HTERT RPE-1 (cell line): ENCODE data around the gene MYMK.

ENCODE experiments used
- in situ Hi-C: fragments of 300-500 bp; cut with MboI; formaldehyde crosslinking; loops from 4 replicates; pipeline ENCODE4 v1.14.3; 2020; ENCODE audit warnings: low sequenced_read_pairs

Gene MYMK

DNA sequence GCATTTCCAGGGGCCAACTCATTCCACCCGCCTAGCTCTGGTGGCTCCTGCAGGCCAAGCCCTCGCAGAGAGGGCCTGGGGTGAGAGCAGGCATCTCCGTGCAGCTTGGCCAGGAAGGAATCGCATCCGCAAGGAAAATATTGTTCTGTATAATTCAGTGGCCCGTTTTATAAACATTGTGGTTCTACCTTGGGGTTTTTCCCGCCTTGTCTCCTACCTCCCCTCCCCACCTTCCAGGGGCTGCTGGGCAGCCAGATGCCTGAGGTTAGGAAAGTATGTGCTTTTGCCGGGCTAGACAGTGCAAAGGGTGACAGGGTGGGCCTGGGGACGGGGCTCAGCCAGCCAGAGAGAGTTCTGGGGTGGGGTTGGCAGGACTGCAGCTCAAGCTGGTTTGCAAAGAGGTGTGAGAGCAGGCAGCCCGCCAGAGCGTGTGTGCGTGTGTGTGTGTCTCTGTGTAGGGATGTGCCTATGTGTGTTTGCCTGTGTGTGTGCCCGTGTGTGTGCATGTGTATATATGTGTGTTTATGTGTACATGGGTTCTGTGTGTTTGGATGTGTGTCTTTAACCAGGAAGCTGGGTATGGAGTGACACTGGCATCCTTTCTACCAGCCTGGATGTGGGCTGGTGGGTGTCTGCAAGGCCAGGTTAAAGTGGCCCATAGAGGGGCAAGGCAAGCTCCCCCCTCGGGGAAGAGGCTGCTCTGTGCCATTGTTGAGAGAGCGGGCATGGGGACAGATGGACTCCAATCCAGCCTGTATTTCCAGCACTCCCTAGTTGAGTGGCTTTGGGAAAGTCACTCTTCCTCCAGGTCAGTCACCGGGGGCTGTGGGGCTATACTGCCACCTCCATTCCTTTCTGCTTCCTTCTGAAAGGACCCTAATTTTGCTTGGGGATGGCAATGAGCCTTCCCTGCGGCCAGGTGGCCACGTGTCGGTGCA, 35.2 kb downstream of the MYMK start:
- in situ Hi-C loops, result no loop called here

DNA sequence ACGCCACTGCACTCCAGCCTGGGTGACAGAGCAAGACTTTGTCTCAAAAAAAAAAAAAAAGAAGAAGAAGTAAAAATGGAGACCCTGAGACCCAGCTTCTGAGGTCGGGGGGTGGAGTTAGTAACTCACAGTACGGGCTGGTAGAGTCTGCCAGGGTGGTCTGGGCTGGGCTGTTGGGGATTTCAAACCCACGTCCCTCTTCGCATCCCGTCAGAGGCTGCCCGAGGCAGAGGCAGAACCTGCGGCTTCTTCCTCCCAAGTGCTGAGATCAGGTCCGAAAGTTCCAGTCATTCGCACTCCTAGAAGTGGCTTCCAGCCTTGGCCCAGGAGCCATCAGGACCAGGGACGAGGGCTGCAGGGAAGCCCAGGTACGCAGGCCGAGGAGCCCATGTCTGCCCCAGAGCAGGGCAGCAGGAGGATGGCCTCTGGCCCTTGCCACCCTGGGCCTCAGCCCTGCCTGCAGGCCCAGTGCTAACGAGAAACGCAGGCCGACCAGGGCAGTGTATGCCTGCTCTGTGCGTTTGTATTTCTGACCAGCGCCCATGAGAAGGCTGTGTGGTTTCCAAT, 36.0 kb downstream of the MYMK start:
- in situ Hi-C loops, result no loop called here

DNA sequence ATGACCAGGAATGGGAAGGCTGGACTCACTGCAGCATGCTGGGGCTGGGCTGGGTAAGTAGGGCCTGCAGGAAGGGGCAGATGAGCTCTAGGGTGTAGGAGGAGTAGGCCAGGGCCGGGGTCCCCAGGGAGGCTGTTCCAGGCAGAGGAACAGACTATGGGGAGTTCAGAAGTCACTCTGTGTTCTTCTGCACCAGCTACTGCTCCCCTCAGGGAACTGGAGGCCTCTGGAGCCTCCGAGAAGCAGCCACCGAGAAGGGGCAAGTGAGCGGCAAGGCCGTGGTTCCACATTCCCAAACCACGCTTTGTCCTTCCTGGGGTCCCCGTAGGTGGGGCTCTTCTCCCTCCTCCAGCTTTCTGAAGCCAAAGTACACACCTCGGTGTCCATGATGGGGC, 37.4 kb downstream of the MYMK start:
- in situ Hi-C loops, result no loop called here

DNA sequence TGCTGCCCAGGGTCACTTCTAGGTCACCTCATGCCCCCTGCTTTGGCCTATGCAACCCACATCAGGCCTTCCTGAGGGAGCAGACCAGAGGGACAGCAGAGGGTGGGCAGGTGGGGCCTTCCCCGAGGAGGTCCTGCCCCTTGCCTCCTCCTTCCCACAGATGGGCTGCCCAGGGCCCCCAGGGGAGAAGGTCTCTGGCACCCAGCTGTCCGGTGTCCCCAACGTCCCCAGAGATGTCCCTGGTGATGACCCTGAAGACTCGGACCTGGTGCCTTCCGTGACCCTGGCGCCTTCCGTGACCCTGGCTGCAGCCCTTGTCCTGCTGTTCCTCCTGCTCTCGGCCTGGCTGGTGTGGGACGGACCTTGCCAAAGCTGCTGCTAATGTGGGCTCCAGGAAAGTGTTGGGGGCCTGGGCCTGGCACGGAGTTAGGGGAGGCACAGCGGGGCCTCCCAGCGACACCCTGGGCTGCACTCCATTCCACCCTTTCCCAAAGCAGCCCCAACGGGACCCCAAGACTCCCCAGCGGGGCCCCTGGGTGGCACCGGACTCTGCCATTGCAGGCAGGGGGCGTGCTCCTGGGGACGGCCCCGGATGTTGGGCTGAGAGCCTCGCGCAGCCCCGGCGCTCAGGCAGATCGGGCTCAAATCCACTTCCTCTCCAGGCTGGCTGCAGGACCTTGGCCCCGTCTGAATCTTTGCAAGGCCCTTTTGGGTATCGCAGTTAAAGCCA, 39.1 kb downstream of the MYMK start:
- in situ Hi-C loops, result no loop called here

DNA sequence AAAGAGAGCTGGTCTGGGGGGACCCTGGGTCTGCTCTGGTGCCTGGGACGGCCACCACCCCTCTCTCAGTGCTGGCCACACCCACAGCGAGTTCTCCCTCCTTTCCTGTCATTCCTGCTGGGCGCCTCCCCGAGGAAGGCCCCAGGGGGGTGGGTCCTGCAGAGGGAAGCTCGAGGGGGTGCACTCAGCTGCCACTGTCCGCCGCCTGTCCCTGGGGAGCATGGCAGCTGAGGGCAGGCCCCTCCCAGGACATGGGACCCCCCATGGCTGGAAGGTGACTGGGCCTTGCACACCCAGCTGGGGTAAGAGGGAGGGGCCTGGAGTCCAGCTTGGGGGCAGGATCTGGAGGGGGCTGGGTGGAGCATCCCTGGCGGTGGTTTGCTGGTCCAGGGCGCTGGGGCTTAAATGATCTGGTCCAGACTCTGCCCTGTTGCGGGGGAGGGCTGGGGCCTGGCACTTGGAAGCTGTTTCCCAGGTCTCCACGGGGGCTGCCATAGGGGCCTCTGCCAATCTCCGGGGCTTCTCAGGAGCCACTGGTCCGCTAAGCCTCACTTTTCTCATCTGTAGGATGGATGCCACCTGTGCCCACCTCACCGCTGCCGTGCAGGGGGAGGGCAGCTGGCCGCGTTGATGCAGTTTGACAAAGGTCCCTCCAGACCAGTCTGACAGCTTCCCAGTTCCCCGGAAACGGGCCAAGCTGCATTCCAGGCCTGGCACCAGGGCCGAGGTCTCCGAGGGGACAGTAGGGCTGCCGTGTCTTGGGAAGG, 39.9 kb downstream of the MYMK start:
- in situ Hi-C loops, result no loop called here

DNA sequence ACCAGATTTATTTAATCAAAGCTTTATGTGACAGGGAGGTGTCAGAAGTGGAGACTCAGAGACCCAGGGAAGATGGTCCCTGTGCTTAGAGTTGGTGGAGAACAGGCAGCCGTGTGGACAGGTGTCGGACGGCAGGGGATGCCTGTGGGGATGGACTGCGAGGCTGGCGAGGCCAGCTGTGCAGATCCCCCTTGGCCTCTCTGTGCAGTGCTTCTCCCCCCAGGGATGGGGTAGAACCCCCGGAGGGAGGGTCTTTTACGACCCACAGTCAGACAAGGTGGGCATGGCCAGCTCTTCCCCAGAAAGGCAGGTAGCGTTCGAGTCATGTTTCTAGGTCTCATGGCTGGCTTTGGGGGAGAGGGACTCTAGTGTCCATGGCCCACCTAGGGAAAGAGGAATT, 41.1 kb downstream of the MYMK start:
- in situ Hi-C loops, result no loop called here

DNA sequence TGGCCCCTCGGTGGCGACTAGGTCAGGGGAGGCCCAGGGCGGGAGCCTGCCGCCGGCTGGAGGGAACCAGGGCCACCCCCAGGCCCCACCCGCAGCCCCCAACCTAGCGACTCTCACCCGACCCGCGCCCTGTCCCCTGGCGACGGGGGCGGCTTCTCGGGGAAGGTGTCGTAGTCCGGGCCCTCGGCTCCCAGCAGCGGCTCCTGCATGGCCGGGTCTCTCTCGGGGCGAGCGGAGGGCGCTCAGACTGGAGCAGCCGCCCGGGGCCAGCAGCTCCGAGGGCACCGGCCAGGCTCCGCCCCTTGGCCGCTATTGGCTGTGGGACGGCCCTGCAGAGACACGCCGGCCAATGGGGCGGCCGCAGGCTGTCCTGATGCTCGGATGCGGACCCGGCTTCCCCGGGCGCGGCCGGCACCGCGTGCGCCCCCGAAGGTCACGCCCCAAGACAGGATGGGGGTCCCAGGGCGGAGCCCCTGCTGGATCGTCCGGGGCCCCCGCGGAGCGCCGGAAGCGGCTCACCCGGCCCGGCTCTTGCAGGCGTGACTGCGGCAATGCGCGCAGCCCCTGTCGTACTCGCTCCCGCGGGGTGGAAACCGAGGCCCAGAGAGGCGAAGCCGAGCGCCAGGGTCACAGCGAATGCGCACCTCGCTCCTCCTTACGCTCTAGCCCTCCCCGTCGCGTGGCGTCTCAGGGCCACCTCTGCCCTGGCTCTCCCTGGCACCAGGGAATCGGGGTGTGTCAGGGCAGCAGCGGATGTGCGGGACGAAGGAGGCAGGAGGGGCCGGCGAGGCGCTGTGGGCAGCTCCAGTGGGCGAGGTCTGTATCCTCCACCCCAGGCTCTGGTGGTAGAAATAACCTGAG, 45.7 kb downstream of the MYMK start, which contains the start of gene SLC2A6:
SLC2A6 (minus strand) TSS at position 249 of the 861 bp plus-strand sequence; CDS start at position 209, 40 bp downstream.
- in situ Hi-C loops, result no loop called here

DNA sequence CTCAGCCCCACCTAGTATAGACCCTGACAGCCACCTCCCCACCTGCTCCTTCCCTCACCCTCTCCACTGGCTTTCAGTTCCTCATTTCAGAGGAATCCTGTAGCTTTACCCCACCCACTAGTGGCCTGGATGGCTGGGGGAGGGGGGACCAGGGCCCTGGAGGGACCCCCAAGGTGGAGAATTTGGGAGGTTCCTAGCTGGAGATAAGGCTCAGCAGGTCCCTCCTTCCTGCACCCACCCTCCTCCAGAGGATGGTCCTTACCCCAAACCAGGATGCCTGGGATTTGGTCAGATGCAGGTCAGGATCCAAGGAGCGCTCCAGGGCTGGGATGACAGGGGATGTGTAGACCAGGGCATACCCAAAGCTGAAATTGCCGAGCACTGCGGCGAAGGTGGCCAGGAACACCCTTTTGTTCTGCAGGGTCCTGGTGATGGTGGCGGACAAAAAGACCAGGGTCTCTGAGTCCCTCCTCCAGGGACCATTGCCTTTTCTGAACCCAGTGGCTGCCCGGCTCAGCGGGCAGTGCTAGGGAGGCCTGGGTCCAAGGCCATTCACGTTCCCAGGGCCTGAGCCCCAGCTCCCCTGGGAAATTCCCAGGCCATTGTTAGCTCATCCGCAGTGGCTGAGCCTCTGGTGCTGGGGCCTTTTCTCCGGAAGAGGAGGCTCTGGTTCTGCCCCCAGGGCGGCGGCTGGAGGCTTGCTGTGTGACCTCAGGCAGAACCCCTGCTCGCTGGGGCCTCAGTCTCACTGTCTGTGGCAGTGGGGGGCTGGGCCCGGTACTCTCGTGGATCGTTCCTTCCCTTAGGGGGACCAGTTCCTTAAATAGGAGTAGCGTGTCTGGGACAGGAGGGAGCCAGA, 46.5 kb downstream of the MYMK start:
- in situ Hi-C loops, result no loop called here

DNA sequence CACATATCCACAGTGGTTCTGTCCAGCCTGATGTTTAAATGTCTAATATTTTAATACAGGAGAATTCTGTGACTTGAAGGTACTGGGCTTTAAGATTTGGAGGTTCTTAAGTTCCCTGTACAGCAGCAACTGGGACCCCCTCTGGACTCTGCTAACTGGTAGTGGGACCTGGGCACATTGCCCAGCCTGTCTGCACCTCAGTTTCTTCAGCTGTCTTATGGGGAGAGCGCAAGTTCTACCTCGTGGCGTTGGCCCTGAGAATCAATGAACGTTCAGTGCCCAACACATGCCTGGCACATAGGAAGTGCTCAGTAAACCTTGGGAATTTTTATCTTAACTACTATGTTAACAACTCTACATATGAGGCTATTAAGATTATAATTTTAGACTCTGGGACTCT, 47.3 kb downstream of the MYMK start:
- in situ Hi-C loops, result no loop called here

DNA sequence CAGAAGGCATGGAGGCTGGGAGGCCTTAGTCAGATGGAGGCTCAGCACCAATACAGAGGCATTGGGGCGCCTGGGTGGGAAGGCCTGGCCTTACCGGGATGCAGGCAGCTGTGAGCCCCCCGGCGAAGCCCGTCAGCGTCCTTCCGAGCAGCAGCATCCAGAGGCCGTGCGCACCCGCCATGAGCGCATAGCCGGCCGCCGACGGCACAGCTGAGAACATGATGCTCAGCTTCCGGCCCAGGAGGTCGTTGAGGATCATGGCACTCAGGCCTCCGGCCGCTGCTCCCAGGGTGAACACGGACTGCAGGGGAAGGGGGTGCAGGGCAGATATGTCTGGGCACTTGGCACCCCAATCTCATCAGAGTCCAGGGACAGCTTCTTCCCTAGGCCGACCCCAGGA, 47.8 kb downstream of the MYMK start:
- in situ Hi-C loops, result no loop called here

DNA sequence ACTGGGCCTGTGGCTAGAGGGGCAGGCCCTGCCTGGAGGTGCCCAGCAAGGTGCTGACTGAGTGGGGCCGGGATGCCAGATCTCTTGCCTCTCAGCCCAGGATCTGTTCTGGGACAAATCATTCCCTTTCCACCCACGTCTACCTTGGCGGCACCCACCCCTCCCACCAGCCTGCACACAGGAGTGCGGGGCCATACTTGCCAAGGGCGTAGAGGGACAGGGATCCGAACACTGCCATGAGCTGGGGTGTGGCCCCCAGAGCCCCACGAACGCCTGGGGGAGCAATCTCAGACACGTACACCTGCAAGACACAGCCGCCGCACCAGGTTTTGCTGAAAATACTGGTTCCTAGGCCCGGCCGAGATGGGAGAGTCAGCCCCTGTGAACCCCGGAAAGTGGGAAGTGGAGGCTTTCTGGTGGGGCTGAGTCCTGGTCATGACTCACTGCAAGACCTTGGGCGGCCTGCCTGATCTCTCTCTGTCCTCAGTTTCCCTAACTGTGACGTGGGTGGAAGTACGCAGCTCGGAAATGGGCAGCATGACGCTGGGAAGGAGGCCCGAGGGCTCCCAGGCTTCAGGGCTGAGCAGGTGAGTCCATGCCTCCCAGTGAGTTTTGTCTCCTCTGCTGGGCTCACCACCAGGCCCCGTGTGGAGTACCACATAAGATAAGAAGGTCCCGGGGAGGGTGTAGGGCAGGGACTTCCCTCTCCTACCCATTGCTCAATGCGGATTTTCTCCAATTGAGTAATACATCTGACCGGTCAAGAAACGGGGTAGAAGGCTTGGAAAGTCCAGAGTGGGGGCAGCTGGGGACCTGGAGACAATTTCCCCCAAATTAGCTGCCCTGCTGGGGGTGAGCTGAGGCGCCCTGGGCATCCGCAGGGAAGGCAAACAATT, 48.5 kb downstream of the MYMK start:
- in situ Hi-C loops, result no loop called here

DNA sequence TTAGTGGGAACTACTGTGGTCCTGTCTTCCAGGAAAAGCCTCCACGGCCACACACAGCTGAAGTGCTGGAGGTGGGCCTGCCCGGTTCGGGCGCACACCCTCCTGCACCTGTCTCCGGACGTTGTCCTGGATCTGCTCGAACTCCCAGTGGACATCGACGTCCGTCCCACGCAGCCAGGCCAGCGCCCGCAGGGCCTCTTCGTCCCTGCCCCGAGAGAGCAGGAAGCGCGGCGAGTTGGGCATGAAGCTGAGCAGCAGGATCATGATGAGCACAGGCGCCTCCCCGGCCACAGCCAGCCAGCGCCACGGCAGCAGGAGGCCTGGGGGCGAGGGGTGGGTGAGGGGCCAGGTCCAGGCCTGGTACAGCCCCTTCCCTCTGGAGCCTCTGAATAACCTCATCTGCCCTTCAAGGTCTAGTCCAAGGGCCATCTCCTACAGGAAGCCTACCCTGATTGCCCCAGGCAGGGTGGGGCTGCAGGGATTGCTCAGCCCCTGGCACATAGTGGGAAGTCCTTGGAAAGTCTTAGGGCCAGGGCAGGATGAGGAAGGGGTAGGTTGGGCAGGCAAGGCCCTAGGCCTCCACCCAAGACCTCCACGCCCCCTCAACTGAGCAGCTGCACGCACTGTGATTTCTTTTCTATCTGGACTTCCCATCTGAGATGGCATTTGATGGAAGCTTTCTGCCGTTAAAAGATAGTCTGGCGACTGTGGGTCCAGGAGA, 49.3 kb downstream of the MYMK start:
- in situ Hi-C loops, result no loop called here

DNA sequence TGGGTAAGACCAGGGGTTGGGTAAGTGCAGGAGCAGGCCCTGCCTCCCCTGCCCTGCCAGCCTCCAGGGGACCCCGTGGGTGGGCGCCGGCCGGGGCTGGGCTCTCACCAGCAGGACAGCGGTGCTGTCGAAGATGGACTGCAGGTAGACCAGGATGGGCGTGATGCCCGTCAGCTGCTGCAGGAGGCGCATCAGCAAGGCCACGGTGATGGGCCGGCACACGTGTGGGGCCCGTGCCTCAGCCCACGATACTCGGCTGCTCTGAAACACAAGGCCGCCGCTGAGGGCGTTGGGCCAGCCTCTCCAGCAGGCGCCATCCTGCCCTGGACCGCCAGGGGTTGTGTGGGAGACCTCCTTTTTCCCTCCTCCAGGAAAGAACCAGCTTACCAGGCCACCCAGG, 49.9 kb downstream of the MYMK start:
- in situ Hi-C loops, result no loop called here

DNA sequence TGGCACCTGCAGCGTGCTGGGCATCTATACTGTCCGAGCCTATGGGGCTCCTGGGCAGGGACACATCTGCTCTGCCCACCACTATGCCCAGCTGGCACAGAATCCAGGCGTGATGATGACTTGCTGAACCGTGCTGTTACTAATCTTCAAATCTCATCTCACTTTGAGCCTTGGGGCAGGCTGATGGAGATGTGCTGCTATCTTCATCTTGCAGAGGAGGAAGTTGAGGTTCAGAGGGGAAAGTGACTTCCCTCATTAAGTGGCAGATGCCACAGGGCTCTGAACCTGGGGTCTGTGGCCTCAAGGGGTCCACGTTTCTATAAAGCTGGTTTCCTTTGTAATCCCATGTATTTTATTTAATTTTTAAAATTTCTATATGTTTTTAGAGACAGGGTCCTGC, 50.5 kb downstream of the MYMK start:
- in situ Hi-C loops, result no loop called here

DNA sequence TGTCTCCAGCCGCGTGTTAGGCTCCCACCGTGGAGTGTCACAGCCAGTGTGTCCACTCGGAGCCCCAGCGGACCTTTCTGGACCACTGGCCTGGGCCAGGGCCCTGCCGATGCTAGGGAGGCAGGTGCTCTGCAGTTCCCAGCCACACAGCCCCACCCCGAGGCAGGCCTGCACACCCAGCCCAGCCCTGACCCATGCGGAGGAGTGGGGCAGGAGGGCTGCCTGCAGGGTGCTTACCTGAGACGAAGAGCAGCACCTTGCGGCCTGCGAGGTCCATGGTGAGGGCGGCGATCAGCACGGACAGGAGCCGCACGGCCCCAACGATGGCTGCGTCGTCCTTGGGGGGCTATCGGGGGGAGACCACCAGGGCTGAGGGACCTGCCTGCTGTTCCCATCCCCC, 51.0 kb downstream of the MYMK start:
- in situ Hi-C loops, result no loop called here

DNA sequence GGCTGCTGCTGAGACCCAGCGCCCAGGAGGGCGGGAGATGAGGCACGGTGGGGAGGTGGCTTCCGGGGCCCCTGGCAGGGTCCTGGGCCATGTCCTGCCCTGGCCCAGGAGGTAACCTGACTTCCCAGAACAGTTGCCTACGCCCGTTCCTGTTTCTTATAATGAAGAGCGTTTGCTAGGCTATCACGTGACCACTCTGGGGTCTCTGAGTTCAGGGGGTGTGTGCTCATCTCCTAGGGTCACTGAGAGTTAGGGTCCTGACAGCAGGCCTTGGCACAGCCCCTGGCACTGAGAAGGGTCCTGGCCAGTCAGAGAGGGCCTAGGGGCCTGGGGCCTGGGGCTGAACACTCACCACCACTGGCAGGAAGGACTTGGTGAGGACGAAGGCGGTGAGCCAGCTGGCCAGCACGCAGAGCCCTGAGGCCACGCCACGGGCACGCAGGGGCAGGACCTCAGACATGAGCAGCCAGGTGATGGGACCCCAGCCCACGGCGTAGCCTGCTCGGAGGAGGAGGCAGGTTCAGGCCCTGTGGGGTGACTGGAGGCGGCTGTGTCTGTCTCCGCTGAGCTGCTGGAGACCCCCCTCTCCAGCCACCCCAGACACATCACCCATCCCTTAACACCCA, 51.9 kb downstream of the MYMK start:
- in situ Hi-C loops, result no loop called here

DNA sequence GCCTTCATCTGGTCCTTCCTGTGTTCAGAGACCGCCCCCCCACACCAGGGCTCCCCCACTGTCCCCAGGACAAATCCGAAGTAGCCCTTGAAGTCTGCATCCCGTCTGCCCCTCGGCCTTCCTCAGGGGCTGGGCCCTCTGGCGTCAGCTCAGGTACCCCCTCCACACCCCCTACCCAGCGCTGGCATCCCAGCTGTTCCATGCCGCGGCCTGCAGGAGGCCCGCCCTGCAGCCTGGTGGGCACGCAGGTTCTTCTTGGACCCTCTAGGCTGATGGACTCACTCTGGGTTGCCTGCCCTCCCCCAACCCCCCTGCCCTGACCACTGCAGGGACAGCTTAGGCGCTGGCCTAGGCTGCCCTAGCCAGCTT, 52.5 kb downstream of the MYMK start:
- in situ Hi-C loops, result no loop called here
